Vagina (tissue), 2 donors: ENCODE results near the gene CLMP.
"Not testable (repeated sequence)": the region's sequence is repeated elsewhere in the genome, so short reads cannot be mapped to it uniquely, and the experiment has no call there.

Experiments used
- POLR2A ChIP-seq, 2 donors: fragments of 450-650 bp; IDR thresholded peaks; one replicate each; pipeline ENCODE4 v1.6.1; 2017; ENCODE audit warnings: antibody characterized with exemption in 2 of 2, mild to moderate bottlenecking in 2 of 2, moderate library complexity in 2 of 2
- TF ChIP-seq, protein P1 (sequence below), 3 experiments: fragments of 450-650 bp in 2 of 3; fragments of 200-600 bp in 1 of 3; sonication (generic) in 1 of 3; IDR thresholded peaks; one replicate each; pipeline ENCODE4 v1.5.1; 2017 to 2019; ENCODE audit warnings: antibody characterized with exemption in 3 of 3, mild to moderate bottlenecking in 2 of 3, moderate library complexity in 2 of 3

DNA sequence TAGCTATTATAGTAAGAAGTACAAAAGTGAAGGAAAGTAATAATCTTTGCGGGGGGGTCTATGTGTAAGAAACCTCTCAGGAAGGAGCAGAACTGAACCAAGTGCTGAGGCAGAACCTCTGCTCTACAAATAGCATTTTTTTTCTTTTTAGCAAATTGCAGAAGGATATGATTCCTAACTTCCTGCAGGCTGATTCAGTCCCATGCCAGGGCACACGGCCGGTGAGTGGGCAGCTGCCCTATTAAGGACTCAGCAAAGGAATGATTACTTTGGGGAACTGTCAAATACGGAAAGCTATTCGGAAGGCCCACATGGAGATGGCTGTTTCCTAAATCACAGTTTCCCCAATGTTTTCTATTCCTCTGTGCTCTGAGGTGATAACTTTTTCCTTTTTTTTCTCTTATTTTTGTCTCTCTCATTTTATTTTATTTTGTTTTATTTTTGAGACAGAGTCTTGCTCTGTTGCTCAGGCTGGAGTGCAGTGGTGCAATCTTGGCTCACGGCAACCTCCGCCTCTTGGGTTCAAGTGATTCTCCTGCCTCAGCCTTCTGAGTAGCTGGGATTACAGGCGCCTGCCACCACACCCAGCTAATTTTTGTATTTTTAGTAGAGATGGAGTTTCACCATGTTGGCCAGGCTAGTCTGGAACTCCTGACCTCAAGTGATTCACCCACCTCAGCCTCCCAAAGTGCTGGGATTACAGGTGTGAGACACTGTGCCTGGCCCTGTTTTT lies 62.8 kb downstream of the CLMP start:
- TF ChIP-seq, protein P1, sequence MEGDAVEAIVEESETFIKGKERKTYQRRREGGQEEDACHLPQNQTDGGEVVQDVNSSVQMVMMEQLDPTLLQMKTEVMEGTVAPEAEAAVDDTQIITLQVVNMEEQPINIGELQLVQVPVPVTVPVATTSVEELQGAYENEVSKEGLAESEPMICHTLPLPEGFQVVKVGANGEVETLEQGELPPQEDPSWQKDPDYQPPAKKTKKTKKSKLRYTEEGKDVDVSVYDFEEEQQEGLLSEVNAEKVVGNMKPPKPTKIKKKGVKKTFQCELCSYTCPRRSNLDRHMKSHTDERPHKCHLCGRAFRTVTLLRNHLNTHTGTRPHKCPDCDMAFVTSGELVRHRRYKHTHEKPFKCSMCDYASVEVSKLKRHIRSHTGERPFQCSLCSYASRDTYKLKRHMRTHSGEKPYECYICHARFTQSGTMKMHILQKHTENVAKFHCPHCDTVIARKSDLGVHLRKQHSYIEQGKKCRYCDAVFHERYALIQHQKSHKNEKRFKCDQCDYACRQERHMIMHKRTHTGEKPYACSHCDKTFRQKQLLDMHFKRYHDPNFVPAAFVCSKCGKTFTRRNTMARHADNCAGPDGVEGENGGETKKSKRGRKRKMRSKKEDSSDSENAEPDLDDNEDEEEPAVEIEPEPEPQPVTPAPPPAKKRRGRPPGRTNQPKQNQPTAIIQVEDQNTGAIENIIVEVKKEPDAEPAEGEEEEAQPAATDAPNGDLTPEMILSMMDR (IDR thresholded peaks at IDR 0.05), result not testable (repeated sequence)
- not testable (repeated sequence) for TF ChIP-seq POLR2A (IDR thresholded peaks at IDR 0.05)
